ENCODE results near the gene PTPRT. TPM values are rescaled to one million over a fixed set of nuclear protein-coding genes. Genes with fewer than 3 reads are reported as not detected.

PTPRT gene
- total and polyA plus RNA-seq, 2 of the 13 experiments (the other 11 are each of a cell fraction or from before 2014, with no cell fraction given): under 0.01 to 0.09 TPM

DNA sequence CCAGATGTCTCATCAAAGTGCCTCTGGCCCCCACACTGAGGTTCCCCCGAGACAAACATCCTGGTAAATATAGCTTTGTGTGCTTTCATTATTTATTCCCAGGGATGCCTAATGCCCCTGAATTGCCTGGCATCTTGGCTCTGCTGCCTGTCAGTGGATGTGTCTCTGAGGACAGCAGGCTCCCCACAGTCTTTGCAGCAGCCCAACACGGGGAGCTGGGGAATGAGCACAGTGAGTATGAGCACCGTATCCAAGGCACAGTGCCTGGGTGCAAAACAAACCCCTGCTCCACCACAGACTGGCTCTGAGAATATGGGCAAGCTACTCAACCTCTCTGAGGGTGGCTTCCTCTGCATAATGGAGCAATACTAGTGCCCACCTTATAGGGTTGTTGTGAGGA, 165.9 kb downstream of the PTPRT start:
- no peaks in the 10 kb centered on the region for H3K9me3 ChIP-seq (ENCODE audit: low read length)
- TF ChIP-seq TFAP4 (IDR thresholded peaks at IDR 0.05; ENCODE audit: borderline replicate concordance, low read depth) (no peak), SALL2 (CRISPR knock-in tag; IDR thresholded peaks at IDR 0.05) (no peak), ZNF609 (CRISPR knock-in tag; IDR thresholded peaks at IDR 0.05; ENCODE audit: borderline replicate concordance) (no peak), BORCS8-MEF2B (CRISPR knock-in tag; IDR thresholded peaks at IDR 0.05) (no peak), EHMT2 (IDR thresholded peaks at IDR 0.05; ENCODE audit: borderline replicate concordance, low read depth, low read length) (no peak), SKI (IDR thresholded peaks at IDR 0.05; ENCODE audit: partially characterized antibody) (no peak), DBP (CRISPR knock-in tag; IDR thresholded peaks at IDR 0.05; ENCODE audit: not compliant biosample characterization) (no peak), JDP2 (CRISPR knock-in tag; IDR thresholded peaks at IDR 0.05; ENCODE audit: borderline replicate concordance) (no peak), MAZ (IDR thresholded peaks at IDR 0.05; ENCODE audit: borderline replicate concordance, low read depth, low read length) (no peak), MAZ (CRISPR knock-in tag; IDR thresholded peaks at IDR 0.05; ENCODE audit: low read depth) (no peak), JUND (CRISPR knock-in tag; IDR thresholded peaks at IDR 0.05) (no peak), DRAP1 (CRISPR knock-in tag; IDR thresholded peaks at IDR 0.05) (no peak), NR2F6 (IDR thresholded peaks at IDR 0.05) (no peak), NR2F6 (CRISPR knock-in tag; IDR thresholded peaks at IDR 0.05) (no peak), SMYD3 (CRISPR knock-in tag; IDR thresholded peaks at IDR 0.05) (no peak), PCBP2 (optimal IDR thresholded peaks at IDR 0.05; ENCODE audit: low read depth, low read length, poor library complexity, severe bottlenecking) (no peak)
- intact Hi-C loops (cut with micrococcal nuclease; ENCODE audit: unreplicated experiment): no loop called here
- no peaks in the 10 kb centered on the region for H3K4me1 ChIP-seq (ENCODE audit: insufficient read depth, low read length)
- no peak overlapping the region for H3K27ac ChIP-seq (ENCODE audit: extremely low read length, insufficient read depth, low read length)
- BruUV-seq (replicated peaks): no TSS peak
- no peak overlapping the region for H2AFZ ChIP-seq (ENCODE audit: low read length)
- H3K9ac ChIP-seq (ENCODE audit: insufficient read depth, low read depth, low read length): no peak overlapping the region
- no peak overlapping the region for H3K4me3 ChIP-seq (replicated peaks in 1 of 3; ENCODE audit: insufficient read depth in 1 of 3, low read depth in 2 of 3, low read length in 3 of 3)
- H3K27me3 ChIP-seq (ENCODE audit: control insufficient read depth in 1 of 2, insufficient read depth in 2 of 2, low read length in 2 of 2): no peaks in the 10 kb centered on the region
- H3K36me3 ChIP-seq (replicated peaks in 1 of 2; ENCODE audit: control insufficient read depth in 1 of 2, insufficient read depth in 2 of 2, low read length in 2 of 2): no peaks in the 10 kb centered on the region
- FAIRE-seq (no peak), DNase-seq (ENCODE audit: low spot score) (no peak), ATAC-seq (no peak)
- no peaks in the 10 kb centered on the region for H4K20me1 ChIP-seq (ENCODE audit: insufficient read depth, low read length)
- in situ Hi-C loops (cut with HindIII; ENCODE audit: extremely low pct_ligation_motif_present, low pct_unique_long_range_greater_than_20kb): no loop called here
- ChIA-PET POLR2A (no interaction called here), CTCF (ENCODE audit: low intra/inter-chr PET ratio, low total read pairs) (no interaction called here)
- no peak overlapping the region for H3K4me2 ChIP-seq (ENCODE audit: low read depth, low read length)
- H3K79me2 ChIP-seq (ENCODE audit: insufficient read depth, low read length): no peaks in the 10 kb centered on the region
- WGBS (ENCODE audit: low lambda C conversion rate): 0% methylated on average over 3 of the region's 3 CpGs
